Stimulated activated CD8-positive, alpha-beta memory T cell treated with anti-CD3 and anti-CD28 coated beads, Interleukin-15, amount 100 ng/mL, for 1 hour (primary cell): ENCODE results near the gene ZC3H14.

Experiments
- DNase-seq: peaks from one replicate; pipeline ENCODE4 v3.0.0-alpha.2; 2020; ENCODE audit warnings: low read depth

Gene ZC3H14

DNA sequence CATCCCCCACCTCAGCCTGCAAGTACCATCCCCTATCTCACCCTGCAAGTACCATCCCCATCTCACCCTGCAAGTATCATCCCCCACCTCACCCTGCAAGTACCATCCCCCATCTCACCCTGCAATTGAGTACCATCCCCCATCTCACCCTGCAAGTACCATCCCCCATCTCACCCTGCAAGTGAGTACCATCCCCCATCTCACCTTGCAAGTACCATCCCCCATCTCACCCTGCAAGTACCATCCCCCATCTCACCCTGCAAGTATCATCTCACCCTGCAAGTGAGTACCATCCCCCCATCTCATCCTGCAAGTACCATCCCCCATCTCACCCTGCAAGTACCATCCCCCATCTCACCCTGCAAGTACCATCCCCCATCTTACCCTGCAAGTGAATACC lies 45.0 kb downstream of the ZC3H14 start:
- no peak for DNase-seq

DNA sequence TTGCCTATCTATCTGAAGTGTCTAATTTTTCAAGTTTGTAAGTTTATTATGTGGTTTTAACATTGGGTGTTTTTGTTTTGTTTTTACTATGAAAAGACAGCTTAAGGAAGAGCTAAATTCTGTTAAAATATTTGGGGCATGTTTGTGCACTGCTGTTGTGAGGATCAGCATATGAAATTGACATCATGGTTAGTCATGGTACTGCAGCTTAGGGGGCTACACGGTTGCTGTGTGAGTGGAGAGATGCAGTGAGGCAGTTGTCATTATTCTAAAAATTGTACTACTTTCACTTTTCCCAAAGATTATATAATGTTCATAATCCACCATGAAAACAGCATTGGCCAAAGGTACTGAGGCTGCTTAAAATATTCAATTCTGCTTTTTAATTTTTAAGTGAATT lies 49.0 kb downstream of the ZC3H14 start:
- DNase-seq = no peak

DNA sequence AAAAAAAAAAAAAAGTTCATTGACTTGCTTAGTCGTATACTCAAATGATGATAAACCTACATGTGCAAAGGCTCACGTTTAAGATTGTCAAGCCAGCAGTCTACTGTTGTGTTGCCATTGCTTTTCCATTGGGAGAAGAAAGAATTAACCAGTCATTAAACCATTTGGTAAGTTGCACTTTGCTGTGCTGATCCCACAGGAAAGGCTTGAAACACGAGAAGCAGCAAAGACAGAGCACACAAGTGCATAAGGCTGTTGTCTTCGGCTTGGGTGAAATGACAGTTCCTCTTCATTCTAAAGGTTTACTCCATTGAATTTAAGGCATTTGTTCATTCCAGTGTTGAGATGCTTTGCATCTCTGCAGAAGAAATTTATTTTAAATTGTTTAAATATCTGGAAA lies 50.1 kb downstream of the ZC3H14 start:
- DNase-seq = no peak

DNA sequence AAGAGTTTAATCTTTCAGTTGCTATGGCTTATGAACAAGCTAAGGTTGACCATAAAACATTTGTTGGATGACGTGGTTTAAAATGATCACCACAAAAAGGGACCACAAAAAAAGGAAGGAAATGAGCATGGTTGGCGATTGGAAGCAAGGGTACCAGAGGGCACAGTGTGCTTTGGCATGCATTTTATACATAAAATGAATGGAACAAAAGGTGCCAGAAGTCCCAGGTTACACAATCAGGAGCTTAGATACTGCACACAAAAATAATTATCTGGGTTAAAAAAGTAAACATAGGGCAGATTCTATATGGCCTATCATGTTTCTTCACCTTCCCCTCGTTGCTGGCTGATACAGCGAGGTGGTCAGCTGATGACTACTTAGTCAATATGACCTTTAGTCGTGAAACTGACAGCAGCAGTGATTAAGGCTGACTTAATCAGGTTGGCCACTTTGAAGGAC lies 50.7 kb downstream of the ZC3H14 start:
- DNase-seq = no peak

DNA sequence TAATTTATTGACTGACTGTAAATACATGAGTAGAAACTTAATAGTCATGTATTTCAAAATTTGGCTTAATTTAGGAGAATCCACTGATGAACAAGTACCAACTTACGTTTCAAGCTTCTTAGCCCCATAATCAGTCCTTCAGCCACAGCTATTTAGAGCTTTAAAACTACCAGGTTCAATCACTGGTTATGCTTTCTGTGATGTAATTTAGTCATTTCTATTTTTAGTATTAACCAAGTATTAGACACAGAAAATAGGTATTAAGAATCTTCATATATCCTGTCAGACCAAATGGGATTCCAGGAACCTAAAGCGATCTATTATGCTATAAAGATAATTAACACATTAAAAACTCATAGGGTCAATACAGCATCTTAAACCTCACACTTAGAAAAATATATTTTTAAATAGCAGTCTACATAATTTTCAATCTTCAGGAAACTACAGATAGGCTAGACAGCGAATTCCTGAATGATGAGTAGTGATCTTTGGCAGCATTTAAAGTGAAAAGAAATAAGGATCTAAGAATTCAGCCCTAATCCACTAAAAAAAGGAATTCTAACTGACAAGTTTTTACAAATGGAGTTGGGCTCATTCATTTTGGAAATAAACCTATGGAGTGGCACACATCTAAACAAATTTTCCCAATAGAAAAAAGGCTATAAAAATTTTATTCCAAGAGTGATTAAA lies 51.5 kb downstream of the ZC3H14 start:
- no peak for DNase-seq

DNA sequence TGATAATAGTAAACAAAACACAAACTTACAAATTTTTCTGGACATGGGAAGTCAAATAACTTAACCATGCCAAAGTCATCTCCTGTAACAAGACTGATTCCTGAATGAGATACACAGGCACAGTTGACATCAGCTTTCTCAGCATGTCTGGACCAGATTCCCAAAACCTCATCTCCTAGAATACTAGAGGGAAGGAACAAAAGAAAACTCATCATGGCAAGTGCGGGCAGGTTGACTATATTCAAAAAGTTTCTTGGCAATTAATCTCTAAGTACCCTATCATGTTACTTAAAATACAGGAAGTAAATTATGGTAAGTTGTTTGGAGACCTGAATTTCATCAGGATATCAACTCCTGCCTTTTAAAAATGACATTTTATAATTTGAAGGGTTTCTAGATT lies 53.9 kb downstream of the ZC3H14 start:
- no peak for DNase-seq

DNA sequence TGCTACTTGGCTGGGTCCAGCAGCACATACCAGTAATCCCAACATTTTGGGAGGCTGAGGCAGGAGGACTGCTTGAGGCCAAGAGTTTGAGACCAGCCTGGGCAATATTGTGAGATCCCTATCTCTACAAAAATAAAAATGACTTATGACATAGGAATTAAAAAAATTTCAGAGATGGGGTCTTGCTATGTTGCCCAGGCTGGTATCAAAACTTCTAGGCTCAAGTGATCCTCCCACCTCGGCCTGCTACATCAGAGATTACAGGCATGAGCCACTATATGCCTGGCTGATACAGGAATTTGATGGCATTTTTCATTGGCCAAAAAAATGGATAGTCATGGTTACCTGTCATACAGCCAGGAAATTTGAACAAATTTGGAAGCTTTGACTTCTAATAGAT lies 54.6 kb downstream of the ZC3H14 start:
- no peak for DNase-seq

DNA sequence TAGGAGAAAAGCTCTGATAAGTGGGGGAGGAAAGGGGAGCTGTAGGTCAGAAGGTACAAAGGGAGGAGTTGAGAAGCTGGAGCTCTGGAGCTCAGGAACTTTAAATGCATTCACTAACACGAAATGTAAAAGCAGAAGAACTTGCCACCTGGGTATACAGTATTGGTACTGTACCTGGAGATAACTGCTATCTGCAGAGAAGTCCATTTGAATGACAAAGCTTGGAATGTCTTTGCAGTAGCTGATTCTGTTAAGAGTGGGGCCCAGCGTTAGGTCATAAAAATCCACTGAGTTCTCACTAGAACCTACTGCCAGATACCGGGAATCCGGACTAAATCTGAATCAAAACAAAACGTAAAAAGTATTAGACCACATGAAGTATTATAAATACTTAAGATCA lies 55.6 kb downstream of the ZC3H14 start:
- no peak for DNase-seq

DNA sequence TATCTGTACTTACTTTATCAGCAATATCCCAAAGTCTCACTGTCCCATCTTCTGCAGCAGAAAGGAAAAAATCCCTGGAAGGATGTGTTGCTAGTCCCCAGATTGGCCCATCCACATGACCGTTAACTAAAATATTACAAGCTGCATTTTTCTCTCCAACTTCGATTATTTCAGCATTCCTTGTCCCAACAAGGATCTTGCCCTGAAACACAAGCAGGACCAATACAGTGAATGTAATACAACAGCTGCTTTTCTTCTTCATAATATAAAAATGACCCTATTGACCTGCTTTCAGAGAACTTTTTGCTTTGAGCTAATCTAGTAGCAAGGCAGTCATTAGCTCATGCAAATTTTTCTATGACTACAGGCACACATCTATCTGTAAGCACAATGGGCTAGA lies 58.3 kb downstream of the ZC3H14 start:
- DNase-seq = no peak

DNA sequence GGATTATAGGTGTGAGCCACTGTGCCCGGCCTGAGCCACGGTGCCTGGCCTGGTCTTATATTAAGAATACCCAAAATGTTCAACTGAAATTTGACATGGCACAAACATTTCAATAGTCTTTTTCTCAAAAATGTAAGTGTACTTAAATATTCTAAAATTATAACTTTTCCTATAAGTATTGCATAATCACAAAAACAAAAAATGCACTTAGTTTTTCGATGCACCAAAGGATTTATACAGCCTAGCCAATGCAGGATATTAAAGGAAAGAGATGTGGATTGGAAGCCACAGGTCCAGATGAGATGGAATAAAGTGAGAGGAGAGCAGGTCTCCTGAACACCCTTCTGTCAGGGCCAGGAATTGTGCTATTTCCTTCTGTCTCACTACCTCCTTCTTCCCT lies 62.8 kb downstream of the ZC3H14 start:
- DNase-seq = no peak

DNA sequence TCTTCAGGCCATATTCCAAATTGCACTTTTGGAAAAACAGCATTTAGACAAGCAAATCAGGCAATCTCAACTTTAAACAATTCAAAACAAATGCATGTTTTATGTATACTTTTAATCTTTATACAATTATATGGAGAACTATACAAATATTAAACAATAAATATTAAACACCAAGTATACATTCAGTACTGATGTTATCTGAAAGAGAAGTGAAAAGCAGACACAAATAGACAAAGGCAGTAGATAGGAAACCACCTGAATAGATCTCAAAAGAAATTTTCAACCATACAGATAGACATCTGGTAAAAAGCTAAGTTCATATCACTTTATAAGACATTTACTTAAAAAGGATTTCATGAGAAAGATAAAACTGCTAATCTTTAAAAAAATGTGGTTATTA lies 65.2 kb downstream of the ZC3H14 start:
- no peak for DNase-seq

DNA sequence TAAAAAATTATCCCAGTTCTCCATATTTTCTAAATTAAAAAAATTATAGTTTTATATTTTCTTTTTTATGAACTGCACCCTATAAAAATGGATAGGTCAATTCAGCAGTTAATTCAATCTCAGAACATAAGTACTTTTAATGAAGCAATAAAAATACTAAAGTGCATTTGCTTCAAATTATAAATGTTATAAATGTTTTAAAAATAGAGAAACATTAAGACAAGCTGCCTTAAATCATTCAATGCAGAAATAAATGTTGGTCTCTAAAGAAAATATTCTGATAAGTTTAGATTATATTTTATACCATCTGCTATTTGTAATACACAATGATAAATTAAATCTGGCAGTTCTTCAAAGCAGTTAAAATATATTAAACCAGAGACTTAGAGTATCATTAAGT lies 65.6 kb downstream of the ZC3H14 start:
- no peak for DNase-seq

DNA sequence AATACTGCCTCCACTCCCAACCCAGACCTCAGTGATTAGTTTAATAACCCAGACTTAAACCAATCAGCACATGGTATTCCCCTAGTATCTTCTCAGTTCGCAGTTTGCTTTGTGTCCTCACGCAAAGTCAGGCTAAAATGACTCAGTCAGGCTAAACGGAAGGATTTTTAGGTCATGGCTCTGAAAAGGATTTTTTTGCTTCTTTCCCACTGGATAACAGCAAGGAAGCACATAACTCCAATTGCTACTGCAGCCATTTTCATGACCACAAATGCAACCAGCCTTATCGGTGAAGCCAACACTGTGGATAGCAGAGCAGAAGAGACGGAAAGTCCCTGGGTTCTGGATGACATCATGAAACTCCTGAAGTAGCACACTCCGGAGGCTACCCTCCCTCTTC lies 67.7 kb downstream of the ZC3H14 start:
- no peak for DNase-seq

DNA sequence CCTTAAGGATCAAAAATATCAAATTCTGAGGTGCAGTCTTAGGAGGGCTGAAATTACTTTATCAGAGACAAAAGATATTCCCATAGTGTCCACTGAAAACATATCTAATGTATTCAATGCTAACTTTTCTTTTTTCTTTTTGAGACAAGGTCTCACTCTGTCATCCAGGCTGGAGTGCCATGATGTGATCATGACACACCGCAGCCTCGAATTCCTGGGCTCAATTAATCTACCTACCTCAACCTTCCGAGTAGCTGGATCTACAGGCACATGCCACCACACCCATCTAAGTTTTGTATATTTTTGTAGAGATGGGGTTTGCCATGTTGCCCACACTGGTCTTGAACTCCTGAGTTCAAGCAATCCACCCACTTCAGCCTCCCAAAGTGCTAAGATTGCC lies 68.3 kb downstream of the ZC3H14 start:
- DNase-seq = no peak

DNA sequence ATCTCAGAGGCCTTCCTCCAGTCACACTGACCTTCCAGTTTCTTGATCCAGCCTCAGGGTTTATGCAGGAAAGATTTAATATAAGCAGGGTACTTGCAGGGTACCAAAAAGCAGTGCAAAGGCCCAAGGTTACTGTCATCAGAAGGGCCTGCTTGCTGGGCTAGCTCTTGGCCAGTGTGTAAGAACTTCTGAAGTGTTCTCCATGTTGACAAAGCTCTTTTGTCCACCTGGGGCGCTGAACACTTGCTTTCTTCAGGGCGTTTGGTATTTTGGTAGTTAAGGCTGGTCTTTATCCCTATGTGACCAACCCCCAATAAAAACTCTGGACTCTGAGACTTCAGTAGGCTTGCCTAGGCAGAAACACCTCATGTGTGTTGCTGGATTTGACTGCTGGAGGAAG lies 69.7 kb downstream of the ZC3H14 start:
- no peak for DNase-seq

DNA sequence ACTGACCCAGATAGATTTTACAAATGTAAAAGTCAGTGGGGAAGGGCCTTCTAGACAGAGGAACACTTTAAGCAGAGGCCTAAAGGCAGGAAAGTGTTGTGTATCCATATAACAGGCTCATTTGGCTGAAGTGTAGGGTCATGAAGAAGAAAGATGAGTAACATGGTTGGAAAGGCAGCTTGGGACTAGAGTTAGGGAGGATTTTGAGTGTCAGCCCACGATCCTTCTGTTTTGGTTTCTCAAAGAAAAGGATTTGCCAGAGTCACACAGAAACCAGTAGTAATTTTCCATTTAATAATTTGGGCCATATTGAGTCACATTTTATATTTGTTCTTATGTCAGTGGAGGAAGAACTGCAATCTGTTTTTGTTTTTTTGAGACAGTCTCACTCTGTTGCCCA lies 76.4 kb downstream of the ZC3H14 start:
- DNase-seq = no peak

DNA sequence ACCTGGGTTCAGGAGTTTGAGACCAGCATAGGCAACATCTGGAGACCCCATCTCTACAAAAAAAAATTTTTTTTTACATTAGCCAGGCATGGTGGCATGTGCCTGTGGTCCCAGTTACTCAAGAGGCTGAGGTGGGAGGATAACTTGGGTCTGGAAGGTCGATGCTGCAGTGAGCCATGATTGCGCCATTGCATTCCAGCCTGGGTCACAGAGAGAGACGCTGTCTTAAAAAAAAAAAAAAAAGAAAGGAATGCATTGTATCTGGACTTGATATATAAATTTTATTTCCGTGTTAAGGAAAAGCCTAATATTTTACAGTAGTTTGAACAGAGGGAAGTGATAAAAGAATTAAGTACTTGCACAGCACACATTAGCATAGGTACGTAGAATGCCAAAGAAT lies 97.2 kb downstream of the ZC3H14 start:
- DNase-seq = no peak

DNA sequence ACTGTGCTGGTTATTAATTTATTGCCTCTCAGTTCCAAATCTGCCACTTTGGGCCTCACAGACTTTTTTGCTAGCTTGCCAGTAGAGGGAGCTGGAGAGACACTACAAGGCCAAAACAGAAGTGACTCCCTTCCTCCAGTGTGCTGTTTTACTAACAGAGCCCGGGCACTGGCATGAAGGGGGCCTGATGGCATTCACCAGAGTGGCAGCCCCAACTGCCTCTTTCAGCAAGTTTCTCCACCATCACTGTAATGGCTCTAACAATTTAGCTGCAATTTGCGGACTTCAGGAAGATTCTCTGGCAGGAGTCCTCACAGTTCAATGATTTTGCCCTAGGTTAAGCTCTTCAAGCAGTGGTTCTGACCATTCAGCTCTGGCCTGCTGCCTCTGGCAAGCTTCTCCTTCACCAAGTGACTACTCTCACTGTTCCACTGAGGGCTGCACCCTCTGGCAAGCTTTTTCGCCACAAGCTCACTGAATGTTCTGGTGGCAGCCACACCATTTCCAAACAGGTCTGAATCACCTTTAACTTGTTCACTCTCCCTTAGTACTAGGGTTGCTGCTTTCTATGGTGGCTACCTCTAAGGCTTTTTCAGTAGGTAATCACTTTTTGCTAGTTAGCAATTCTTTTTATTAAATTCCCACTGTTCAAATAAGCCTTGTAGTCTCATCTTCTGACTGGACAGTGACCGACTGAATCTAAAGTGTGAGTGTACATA lies 104.9 kb downstream of the ZC3H14 start:
- peak; percentile 3 for DNase-seq

DNA sequence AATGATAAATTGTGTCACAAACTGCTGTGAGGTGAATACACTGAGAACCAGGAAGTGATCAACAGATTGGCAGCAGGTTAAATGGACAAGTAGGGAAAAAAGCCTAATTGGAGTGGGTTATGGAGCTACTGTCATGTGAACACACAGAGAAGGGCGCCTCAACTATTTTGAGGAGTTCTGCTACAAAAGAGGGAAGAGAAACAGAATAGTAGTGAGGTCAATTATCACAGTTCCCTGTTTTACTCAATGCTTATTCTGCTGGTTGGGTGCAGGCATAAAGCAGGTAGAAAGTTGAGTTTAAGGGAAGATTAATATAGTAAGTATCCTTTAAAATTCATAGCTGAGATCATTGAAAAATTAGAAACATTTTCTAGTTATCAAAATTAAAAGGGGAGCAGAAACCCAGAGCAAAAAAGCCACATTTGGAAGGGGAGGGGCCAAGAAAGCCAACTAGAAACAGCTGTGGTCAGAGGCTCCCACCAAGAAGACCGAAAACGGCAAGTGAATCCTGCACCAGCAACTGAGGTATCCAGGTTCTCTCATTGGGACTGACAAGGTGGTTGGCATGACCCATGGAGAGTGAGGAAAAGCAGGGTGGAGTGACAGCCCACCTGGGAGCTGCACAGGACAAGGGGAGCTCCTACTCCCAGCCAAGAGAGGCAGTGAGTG lies 105.7 kb downstream of the ZC3H14 start:
- DNase-seq = no peak

DNA sequence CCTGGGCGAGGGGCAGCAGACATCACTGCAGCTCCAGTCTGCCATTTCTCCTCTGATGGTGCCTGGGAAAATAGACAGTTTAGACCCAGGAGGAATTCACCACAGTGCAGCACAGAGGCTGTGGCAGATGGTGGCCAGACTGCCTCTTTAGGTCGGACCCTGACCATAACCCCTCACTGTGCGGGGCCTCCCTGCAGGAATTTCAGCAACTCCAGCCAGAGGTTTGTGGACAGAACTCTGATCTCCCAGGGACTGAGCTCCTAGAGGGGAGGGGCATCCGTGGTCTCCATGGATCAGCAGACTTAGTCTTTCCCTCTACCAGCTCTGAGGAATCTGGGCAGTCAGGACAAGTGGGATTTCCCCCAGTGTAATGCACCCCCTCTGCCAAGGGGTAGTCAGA lies 106.5 kb downstream of the ZC3H14 start:
- no peak for DNase-seq
